Gastroesophageal sphincter (tissue), 4 donors: ENCODE data around the gene AK5. TPM values are rescaled to one million over a fixed set of nuclear protein-coding genes. Genes with fewer than 3 reads are reported as not detected.

ENCODE experiments used
- ATAC-seq: fragments of 150-250 bp; one replicate; pipeline ENCODE4 v1.9.1; 2016; ENCODE audit warnings: mild to moderate bottlenecking, moderate library complexity
- H3K27ac ChIP-seq, 4 donors: fragments of 200-600 bp; sonication (generic) in 3 of 4; 1 replicate in 3 of 4; 2 replicates in 1 of 4; pipeline ENCODE4 v1.5.1; 2016 to 2019
- H3K27me3 ChIP-seq: fragments of 200-600 bp; sonication (generic); one replicate; pipeline ENCODE4 v1.5.1; 2019
- H3K36me3 ChIP-seq, 2 donors: fragments of 200-600 bp; sonication (generic); one replicate each; pipeline ENCODE4 v1.5.1; 2019; ENCODE audit warnings: control low read depth in 1 of 2
- H3K4me1 ChIP-seq, 3 donors: fragments of 200-600 bp; sonication (generic); 1 replicate in 2 of 3; 2 replicates in 1 of 3; pipeline ENCODE4 v1.5.1; 2016 to 2019; ENCODE audit warnings: control low read depth in 2 of 3
- H3K4me3 ChIP-seq, 2 donors: fragments of 200-600 bp; sonication (generic); one replicate each; pipeline ENCODE4 v1.5.1; 2019; ENCODE audit warnings: mild to moderate bottlenecking in 1 of 2, moderate library complexity in 1 of 2
- H3K9me3 ChIP-seq, 3 donors: fragments of 200-600 bp; sonication (generic); one replicate each; pipeline ENCODE4 v1.5.1; 2017 to 2019; ENCODE audit warnings: control low read depth in 2 of 3
- EP300 ChIP-seq: sonication (generic); formaldehyde crosslinking; IDR thresholded peaks from one replicate; pipeline ENCODE4 v1.6.1; 2017; ENCODE audit warnings: antibody characterized with exemption, mild to moderate bottlenecking
- POLR2A ChIP-seq, 2 donors: fragments of 450-650 bp; IDR thresholded peaks; one replicate each; pipeline ENCODE4 v1.6.1; 2017; ENCODE audit warnings: antibody characterized with exemption in 2 of 2, mild to moderate bottlenecking in 2 of 2, moderate library complexity in 1 of 2
- POLR2AphosphoS5 ChIP-seq: sonication (generic); formaldehyde crosslinking; IDR thresholded peaks from one replicate; pipeline ENCODE4 v1.6.1; 2017; ENCODE audit warnings: antibody characterized with exemption
- WGBS, 2 donors: methylation state at CpG; one replicate each; pipeline ENCODE4 v1.1.5; 2018; ENCODE audit warnings: low coverage in 1 of 2; 5-methylcytosine and 5-hydroxymethylcytosine counted together
- total RNA-seq, 4 donors: library from RNA; depleted of rRNA; stranded (reverse); fragments of >200 nt; gene quantifications; one replicate each; pipeline ENCODE4 v1.1.0, GENCODE V29; 2016
- TF ChIP-seq, protein P1 (sequence below), 4 experiments: fragments of 200-600 bp in 2 of 4; fragments of 450-650 bp in 2 of 4; sonication (generic) in 1 of 4; IDR thresholded peaks; one replicate each; pipeline ENCODE4 v1.5.1; 2017 to 2019; ENCODE audit warnings: antibody characterized with exemption in 4 of 4, mild to moderate bottlenecking in 2 of 4, moderate library complexity in 2 of 4

AK5 gene
- total RNA-seq, 4 donors from 2014 or later, result 0.67 to 5.3 (median 2.7) TPM

DNA sequence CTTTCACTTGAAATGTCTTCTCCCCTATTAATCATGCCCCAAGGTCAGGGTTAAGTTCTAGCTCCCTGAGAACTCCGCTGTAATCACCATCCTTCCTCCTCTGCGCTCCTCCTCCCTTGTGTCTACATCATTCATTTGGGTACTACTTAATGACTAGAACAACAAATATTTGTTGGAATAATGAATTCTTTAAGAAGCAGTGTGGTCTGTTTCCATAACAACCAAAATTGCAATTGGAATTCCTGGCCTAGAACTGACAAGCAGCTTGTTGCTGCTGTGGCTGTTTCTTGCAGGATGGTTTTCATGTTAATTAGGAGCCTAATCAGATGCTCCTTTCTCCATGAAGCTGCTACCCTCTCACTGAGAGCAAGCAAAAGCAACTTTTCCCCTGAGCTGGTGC lies 208.1 kb downstream of the AK5 start:
- H3K27me3 ChIP-seq, result no peaks in the 10 kb centered on the region
- no peaks in the 10 kb centered on the region for H3K4me1 ChIP-seq
- no peak overlapping the region for H3K27ac ChIP-seq
- no peaks in the 10 kb centered on the region for H3K9me3 ChIP-seq
- no peak for TF ChIP-seq POLR2AphosphoS5
- no peak for TF ChIP-seq EP300
- TF ChIP-seq, protein P1, sequence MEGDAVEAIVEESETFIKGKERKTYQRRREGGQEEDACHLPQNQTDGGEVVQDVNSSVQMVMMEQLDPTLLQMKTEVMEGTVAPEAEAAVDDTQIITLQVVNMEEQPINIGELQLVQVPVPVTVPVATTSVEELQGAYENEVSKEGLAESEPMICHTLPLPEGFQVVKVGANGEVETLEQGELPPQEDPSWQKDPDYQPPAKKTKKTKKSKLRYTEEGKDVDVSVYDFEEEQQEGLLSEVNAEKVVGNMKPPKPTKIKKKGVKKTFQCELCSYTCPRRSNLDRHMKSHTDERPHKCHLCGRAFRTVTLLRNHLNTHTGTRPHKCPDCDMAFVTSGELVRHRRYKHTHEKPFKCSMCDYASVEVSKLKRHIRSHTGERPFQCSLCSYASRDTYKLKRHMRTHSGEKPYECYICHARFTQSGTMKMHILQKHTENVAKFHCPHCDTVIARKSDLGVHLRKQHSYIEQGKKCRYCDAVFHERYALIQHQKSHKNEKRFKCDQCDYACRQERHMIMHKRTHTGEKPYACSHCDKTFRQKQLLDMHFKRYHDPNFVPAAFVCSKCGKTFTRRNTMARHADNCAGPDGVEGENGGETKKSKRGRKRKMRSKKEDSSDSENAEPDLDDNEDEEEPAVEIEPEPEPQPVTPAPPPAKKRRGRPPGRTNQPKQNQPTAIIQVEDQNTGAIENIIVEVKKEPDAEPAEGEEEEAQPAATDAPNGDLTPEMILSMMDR (IDR thresholded peaks at IDR 0.05), result no peak
- TF ChIP-seq POLR2A (IDR thresholded peaks at IDR 0.05), result no peak
- H3K4me3 ChIP-seq, result no peak overlapping the region
- H3K36me3 ChIP-seq, result no peaks in the 10 kb centered on the region
- no peak for ATAC-seq
- WGBS, 2 donors, result 77 to 84% methylated on average over 2 of the region's 2 CpGs

DNA sequence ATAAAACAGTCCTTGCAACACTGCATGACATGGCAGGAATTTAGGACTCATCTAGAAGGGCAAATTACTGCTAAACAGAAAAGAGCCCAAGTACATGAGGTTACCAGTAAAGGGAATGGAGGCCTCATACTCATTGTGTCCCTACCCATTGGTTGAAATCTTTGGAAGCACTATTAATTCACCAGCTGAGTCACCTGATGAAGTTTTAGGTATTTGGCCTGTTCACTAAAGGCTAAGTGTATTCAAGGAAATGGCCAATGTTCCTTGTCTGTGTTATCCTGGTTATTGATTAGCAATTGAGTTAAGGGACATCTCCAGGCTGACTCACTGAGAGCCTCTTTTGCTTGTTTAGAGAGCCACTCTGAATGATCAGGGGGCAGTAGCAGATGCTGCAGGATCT lies 212.2 kb downstream of the AK5 start:
- Histone ChIP-seq H3K27ac (no peak overlapping the region), H3K9me3 (no peaks in the 10 kb centered on the region), H3K36me3 (no peaks in the 10 kb centered on the region), H3K4me3 (no peak overlapping the region), H3K27me3 (no peaks in the 10 kb centered on the region), H3K4me1 (no peaks in the 10 kb centered on the region)
- no peak for TF ChIP-seq EP300
- TF ChIP-seq, protein P1 (IDR thresholded peaks at IDR 0.05), result no peak
- TF ChIP-seq POLR2A (IDR thresholded peaks at IDR 0.05), result no peak
- no peak for TF ChIP-seq POLR2AphosphoS5
- no peak for ATAC-seq

- ATAC-seq, result no peak
- no peak overlapping the region for H3K4me3 ChIP-seq
- TF ChIP-seq, protein P1 (IDR thresholded peaks at IDR 0.05), result no peak
- TF ChIP-seq POLR2A (IDR thresholded peaks at IDR 0.05) (no peak), EP300 (no peak), POLR2AphosphoS5 (no peak)
- no peaks in the 10 kb centered on the region for H3K27me3 ChIP-seq
- H3K27ac ChIP-seq, result no peak overlapping the region
- H3K9me3 ChIP-seq, result no peaks in the 10 kb centered on the region
- H3K4me1 ChIP-seq, result no peaks in the 10 kb centered on the region
- no peaks in the 10 kb centered on the region for H3K36me3 ChIP-seq
Observed at GRCh38 chr1:77498918-77499317, 217.1 kb downstream of the AK5 start.

- TF ChIP-seq POLR2AphosphoS5, result no peak
- no peak for TF ChIP-seq EP300
- no peak for TF ChIP-seq POLR2A (IDR thresholded peaks at IDR 0.05)
- TF ChIP-seq, protein P1 (IDR thresholded peaks at IDR 0.05), result no peak
- WGBS, 2 donors, result 72 to 80% methylated on average over 4 to 5 of the region's 5 CpGs
- Histone ChIP-seq H3K36me3 (no peaks in the 10 kb centered on the region), H3K27ac (no peak overlapping the region), H3K4me1 (no peaks in the 10 kb centered on the region), H3K27me3 (no peaks in the 10 kb centered on the region), H3K9me3 (no peaks in the 10 kb centered on the region), H3K4me3 (no peak overlapping the region)
- no peak for ATAC-seq
Observed at GRCh38 chr1:77499466-77499865, 217.6 kb downstream of the AK5 start.

GRCh38 chr1:77504986-77505385 lies 223.2 kb downstream of the AK5 start:
- TF ChIP-seq POLR2A (IDR thresholded peaks at IDR 0.05) (no peak), POLR2AphosphoS5 (no peak), EP300 (no peak)
- TF ChIP-seq, protein P1 (IDR thresholded peaks at IDR 0.05), result no peak
- no peak overlapping the region for H3K27ac ChIP-seq
- no peaks in the 10 kb centered on the region for H3K36me3 ChIP-seq
- no peaks in the 10 kb centered on the region for H3K9me3 ChIP-seq
- ATAC-seq, result no peak
- H3K4me1 ChIP-seq, result no peaks in the 10 kb centered on the region
- WGBS, 2 donors, result 60 to 68% methylated on average over 3 to 4 of the region's 4 CpGs
- no peak overlapping the region for H3K4me3 ChIP-seq
- no peaks in the 10 kb centered on the region for H3K27me3 ChIP-seq
